ENCODE measurements around the gene RNF43.
A peak's percentile ranks its signal among the peaks of the same experiment; 100 is the strongest.

RNF43 gene

DNA sequence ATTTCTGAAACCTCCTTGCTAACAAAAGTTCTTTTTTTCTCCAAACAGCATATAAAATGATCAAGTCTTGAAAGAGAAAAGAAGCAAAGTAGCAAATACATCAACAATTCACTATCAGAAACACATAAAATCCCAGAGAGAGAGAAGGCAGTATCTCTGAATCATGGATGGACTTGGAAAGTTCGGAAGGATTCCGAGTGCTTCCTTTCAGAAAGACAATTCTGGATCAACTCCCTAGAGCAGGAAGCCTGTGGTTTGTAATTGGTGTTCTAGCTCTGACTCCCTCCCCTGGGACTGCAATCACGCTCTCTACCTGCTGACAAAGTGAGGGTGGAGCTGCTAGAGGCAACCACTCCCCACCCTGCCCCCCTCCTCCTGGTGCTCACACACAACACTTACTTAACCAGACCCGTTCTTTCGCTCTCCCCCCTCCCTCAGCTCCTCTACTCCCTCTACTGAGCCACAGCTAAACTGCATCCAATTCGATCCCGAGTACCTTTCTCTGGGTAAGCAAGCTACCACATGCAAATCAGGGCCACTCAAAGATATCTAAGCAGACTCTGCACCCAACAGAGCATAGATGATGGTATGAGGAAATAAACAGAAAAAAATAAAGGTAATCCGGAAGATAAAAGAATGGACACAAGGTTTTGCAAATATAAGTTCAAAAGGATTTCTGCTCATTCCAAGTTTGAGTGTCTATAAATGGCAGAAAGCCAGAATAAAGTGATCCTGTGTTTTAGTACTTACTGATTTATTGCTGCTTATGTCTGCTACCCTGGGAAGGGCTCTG is at the start of gene RNF43:
Gene RNF43 (minus strand): TSS at position 235 of the 793 bp plus-strand sequence. CDS start 1,957 bp downstream, outside the sequence.
- peak; percentile 69 to 83 for DNase-seq (ENCODE audit: low read depth in 2 of 2)

GRCh38 chr17:58455491-58455890 is 38.2 kb upstream of the RNF43 start:
- DNase-seq (ENCODE audit: low read depth in 2 of 2), result no peak

- no peak for DNase-seq (ENCODE audit: low read depth in 2 of 2)
Observed at GRCh38 chr17:58452738-58453137, 35.4 kb upstream of the RNF43 start.

DNA sequence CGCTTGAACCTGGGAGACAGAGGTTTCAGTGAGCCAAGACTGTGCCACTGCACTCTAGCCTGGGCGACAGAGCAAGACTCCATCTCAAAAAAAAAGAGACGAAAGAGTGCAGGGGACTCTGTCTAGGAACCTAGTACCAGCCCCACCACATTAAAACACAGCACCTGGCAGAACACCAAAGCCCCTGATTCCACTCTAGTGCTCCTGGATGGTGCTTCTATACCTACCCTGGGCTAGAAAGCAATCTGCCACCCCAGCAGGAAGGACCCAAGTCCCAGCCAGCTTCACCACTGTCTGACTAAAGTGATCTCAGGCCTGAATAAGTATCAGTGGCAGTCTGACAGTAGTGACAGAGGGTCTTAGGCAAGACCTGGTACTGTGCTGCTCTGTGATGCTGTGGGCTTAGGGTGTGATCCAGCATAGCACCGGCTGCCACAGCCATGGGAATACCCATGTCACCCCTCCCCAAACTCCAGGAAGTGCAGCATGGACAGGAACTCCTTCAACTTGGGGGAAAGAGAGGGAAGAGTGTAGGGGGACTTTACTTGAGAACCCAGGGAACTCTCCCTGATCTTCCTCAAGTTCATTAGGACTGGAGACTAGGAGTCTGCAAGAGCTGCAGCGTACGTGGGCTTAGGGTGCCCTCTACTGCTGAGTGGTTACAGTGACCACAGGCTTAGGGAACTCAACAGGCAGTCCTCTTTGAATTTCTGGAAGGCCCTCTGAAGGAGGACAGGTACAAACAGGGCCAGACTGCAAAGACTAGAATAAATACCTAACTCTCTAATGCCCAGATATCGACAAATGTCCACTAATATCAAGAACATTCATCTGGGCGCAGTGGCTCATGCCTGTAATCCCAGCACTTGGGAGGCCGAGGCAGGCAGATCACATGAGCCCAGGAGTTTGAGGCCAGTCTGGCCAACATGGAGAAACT is 30.0 kb upstream of the RNF43 start:
- peak; percentile 27 to 46 for DNase-seq (ENCODE audit: low read depth in 2 of 2)

DNA sequence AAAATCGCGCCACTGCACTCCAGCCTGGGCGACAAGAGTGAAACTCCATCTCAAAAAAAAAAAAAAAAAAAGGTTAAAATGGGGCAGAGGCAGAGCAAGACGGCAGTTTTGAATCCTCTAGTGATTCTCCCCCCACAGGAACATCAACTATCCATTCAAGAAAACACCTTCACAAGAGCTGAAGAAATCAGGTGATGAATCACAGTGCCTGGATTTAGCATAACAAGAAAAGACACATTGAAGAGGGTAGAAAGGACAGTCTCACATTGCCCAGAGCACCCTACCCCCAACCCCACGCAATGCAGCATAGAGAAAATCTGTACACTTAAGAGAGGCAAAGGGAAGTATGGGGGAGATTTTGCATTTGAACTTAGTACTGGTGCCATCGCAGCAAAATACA is 28.8 kb upstream of the RNF43 start:
- no peak for DNase-seq (ENCODE audit: low read depth in 2 of 2)

- DNase-seq (ENCODE audit: low read depth in 2 of 2), result no peak
Observed at GRCh38 chr17:58436805-58437239, 19.5 kb upstream of the RNF43 start.

DNA sequence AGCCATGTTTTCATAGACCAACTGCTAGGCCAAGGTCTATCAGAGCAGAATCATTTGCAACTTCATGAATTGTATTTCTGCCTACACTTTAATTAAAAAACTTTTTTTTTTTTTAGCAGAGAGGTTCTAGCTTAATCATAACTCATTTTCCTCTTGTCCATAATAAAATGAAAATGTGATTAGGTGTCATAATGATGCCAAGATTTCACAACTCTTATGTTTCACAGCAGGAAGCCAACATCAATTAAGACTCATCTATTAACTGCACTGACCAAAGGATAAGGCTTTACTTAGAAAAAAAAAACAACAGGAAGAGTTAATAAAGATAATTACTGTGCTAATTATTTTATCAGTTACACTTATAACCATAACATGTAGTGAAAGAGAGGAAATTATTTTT is 18.9 kb upstream of the RNF43 start:
- DNase-seq (ENCODE audit: low read depth in 2 of 2), result no peak

- no peak for DNase-seq (ENCODE audit: low read depth in 2 of 2)
Observed at GRCh38 chr17:58432806-58433573, 15.7 kb upstream of the RNF43 start.

GRCh38 chr17:58427807-58428206 is 10.5 kb upstream of the RNF43 start:
- no peak for DNase-seq (ENCODE audit: low read depth in 2 of 2)

DNA sequence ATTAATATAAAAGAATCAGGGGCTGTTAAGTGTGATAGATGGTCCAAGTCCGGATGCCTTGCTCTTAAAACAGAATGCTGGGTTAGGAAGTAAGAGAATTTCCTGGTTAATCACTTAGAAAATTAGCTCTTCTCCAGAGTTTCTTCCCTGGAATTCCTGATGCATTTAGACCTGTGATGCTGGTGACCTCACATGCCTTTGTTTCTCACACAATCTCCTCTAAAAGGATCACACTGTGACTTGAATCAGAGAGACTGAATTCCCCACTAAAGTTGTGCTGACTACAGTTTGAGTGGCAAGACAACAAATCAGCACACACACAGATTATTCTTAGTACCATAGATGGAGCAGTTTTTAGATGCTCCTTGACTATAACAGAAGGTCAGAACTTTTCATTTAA is 4.4 kb upstream of the RNF43 start:
- no peak for DNase-seq (ENCODE audit: low read depth in 2 of 2)

DNA sequence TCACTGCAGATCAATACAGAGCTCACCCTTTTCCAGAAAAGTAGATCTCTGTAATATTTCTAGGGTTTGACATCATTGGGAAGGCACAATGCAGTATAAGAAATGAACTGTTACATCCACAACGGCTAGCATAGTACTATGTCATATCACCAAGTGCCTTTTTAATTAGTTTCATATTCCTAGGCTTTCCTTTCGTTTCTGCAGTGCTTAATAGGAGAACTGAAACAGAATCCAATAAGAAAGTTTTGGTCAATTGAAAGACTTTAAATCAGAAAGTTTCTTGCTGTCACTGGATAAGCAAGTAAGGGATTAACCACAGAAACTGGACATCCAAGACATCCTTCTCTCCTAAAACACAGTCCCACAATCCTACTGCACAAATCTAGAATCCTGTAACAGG is 3.5 kb upstream of the RNF43 start:
- no peak for DNase-seq (ENCODE audit: low read depth in 2 of 2)

GRCh38 chr17:58416937-58417299 is 416 bp downstream of the RNF43 start:
- no peak for DNase-seq (ENCODE audit: low read depth in 2 of 2)

GRCh38 chr17:58416396-58416795 is 938 bp downstream of the RNF43 start:
- no peak for DNase-seq (ENCODE audit: low read depth in 2 of 2)

DNA sequence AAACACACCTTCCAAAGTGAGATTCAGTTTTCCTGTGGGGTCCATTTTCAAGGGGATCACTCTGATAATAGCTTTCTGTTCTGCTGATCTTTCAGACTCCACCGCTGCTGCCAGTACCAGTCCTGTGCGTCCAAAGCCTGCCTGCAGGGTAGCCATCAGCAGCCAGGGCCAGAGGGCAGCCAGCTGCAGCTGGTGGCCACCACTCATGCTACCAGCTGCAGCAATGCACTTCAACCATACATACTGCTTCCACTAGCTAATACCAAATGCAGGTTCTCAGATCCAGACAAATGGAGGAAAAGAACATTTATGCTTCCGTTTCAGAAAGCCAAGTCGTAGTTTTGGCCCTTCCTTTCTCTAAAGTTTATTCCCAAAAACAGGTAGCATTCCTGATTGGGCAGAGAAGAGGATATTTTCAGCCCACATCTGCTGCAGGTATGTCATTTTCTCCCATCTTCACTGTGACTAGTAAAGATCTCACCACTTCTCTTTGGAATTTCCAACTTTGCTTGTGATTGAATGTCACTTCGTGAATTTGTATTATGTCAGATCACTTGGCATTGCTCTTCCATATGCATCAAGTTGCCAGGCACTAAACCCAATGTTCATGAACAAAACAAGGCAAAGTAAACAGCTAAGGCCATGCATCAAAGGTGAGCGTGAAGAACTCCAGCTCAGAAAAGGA is 1.8 kb downstream of the RNF43 start:
- DNase-seq (ENCODE audit: low read depth in 2 of 2), result no peak

- DNase-seq (ENCODE audit: low read depth in 2 of 2), result no peak
Observed at GRCh38 chr17:58414596-58414997, 2.7 kb downstream of the RNF43 start.

- DNase-seq (ENCODE audit: low read depth in 2 of 2), result no peak
Observed at GRCh38 chr17:58413684-58414083, 3.6 kb downstream of the RNF43 start.

GRCh38 chr17:58412961-58413586 is 4.3 kb downstream of the RNF43 start:
- no peak for DNase-seq (ENCODE audit: low read depth in 2 of 2)

- DNase-seq (ENCODE audit: low read depth in 2 of 2), result no peak
Observed at GRCh38 chr17:58412064-58412703, 5.2 kb downstream of the RNF43 start.

DNA sequence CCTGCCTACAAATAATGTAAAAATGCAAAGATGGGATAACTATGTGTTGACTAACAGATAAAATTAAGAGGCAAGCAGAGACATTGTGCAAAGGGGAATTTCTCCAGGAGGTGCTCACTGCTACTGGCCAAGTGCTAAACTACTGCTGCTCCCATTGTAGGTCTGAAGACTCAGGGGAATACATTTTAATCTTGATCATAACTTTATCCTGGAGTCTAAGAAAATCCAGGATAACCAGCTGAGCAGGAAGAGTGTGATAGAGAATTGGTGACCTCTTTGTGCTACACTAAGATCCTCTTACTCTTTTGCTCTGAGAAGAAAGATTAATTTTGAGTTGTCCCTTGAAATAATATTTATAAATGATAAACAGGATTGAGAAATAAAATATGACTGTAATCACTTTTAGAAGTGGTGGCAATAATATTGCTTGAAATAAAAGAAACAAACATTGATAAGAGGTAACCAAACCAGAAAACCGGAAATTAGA is 5.9 kb downstream of the RNF43 start:
- DNase-seq (ENCODE audit: low read depth in 2 of 2), result no peak

- DNase-seq (ENCODE audit: low read depth in 2 of 2), result no peak
Observed at GRCh38 chr17:58410714-58411407, 6.5 kb downstream of the RNF43 start.
